PC-3 (cell line): ENCODE results near the gene CASP10. TPM values are rescaled to one million over a fixed set of nuclear protein-coding genes. Genes with fewer than 3 reads are reported as not detected.

Experiments used
- ATAC-seq: fragments of 200-7000 bp; cut with Tn5 transposase; 2 replicates; pipeline ENCODE4 v1.9.1; 2020; ENCODE audit warnings: mild to moderate bottlenecking, moderate library complexity
- BruUV-seq: library from RNA; stranded (reverse); fragments of 400-500 nt; replicated peaks from 2 replicates; lab custom pipeline; 2021; lab: Mats Ljungman, UMichigan
- CTCF ChIA-PET: fragments of 300-600 bp; sonication (Branson Sonifier 250); formaldehyde crosslinking; loops from one replicate; lab custom pipeline; 2022; ENCODE audit warnings: antibody characterized with exemption; lab: Charles Lee
- POLR2A ChIA-PET: fragments of 300-600 bp; sonication (Branson Sonifier 250); formaldehyde crosslinking; loops from one replicate; lab custom pipeline; 2022; ENCODE audit warnings: antibody characterized with exemption; ENCODE audit not compliant: unreplicated experiment; lab: Charles Lee
- DNase-seq: peaks from one replicate; pipeline ENCODE4 v3.0.0-alpha.2; 2015
- H2AFZ ChIP-seq: fragments of 300-600 bp; sonication (generic); 2 replicates; pipeline ENCODE4 v1.6.0; 2016; ENCODE audit warnings: antibody characterized with exemption, low read length
- H3F3A ChIP-seq: fragments of 300-600 bp; sonication (generic); one replicate; pipeline ENCODE4 v1.6.0; 2017; ENCODE audit warnings: antibody characterized with exemption, low read length, control low read depth, mild to moderate bottlenecking; ENCODE audit not compliant: unreplicated experiment
- H3K27ac ChIP-seq: fragments of 300-600 bp; sonication (generic); 2 replicates; pipeline ENCODE4 v1.5.1; 2016; ENCODE audit warnings: mild to moderate bottlenecking, low read length
- H3K27me3 ChIP-seq: fragments of 300-600 bp; sonication (generic); 2 replicates; pipeline ENCODE4 v1.6.1; 2016; ENCODE audit warnings: low read length, mixed read lengths
- H3K36me3 ChIP-seq: fragments of 300-600 bp; sonication (generic); 2 replicates; pipeline ENCODE4 v1.6.1; 2016; ENCODE audit warnings: low read depth, mixed run types, low read length, mixed read lengths
- H3K4me1 ChIP-seq: fragments of 300-600 bp; sonication (generic); 2 replicates; pipeline ENCODE4 v1.5.1; 2016; ENCODE audit warnings: low read length; ENCODE audit not compliant: insufficient read depth
- H3K4me2 ChIP-seq: fragments of 300-600 bp; sonication (generic); 2 replicates; pipeline ENCODE4 v1.6.0; 2016; ENCODE audit warnings: low read length
- H3K4me3 ChIP-seq: fragments of 300-600 bp; sonication (generic); 2 replicates; pipeline ENCODE4 v1.5.1; 2016; ENCODE audit warnings: mild to moderate bottlenecking, low read length, mixed read lengths
- H3K79me2 ChIP-seq: fragments of 300-600 bp; sonication (generic); 2 replicates; pipeline ENCODE4 v1.6.1; 2017; ENCODE audit warnings: low read length, mixed read lengths
- H3K9ac ChIP-seq: fragments of 300-600 bp; sonication (generic); 2 replicates; pipeline ENCODE4 v1.6.0; 2016; ENCODE audit warnings: mild to moderate bottlenecking, low read length
- H3K9me2 ChIP-seq: fragments of 300-600 bp; sonication (generic); replicated peaks from 2 replicates; pipeline ENCODE4 v1.6.1; 2016; ENCODE audit warnings: mixed run types, low read length, mixed read lengths
- H3K9me3 ChIP-seq: fragments of 300-600 bp; sonication (generic); 2 replicates; pipeline ENCODE4 v1.6.1; 2016; ENCODE audit warnings: low read length, mixed read lengths
- H4K20me1 ChIP-seq: fragments of 300-600 bp; sonication (generic); 2 replicates; pipeline ENCODE4 v1.6.1; 2016; ENCODE audit warnings: low read length, mixed read lengths
- CTCF ChIP-seq: fragments of 300-600 bp; sonication (generic); conservative IDR thresholded peaks from 2 replicates; pipeline ENCODE4 v1.5.1; 2017; ENCODE audit warnings: antibody characterized with exemption, low read depth, mild to moderate bottlenecking, low read length
- EZH2 ChIP-seq: fragments of 300-600 bp; sonication (generic); IDR thresholded peaks from one replicate; pipeline ENCODE4 v1.6.1; 2017; ENCODE audit warnings: antibody characterized with exemption, mild to moderate bottlenecking, low read length; ENCODE audit not compliant: unreplicated experiment
- EZH2phosphoT487 ChIP-seq: fragments of 300-600 bp; sonication (generic); IDR thresholded peaks from 2 replicates; pipeline ENCODE4 v1.6.1; 2018; ENCODE audit warnings: mild to moderate bottlenecking, antibody characterized with exemption, low read length, borderline replicate concordance
- intact Hi-C: fragments of 100-400 bp; cut with micrococcal nuclease; formaldehyde crosslinking; loops from 2 replicates; pipeline ENCODE4 v1.9.0; 2023
- total RNA-seq: library from RNA; depleted of rRNA; stranded (reverse); fragments of >200 nt; gene quantifications from 2 replicates; pipeline ENCODE4 v1.2.3, GENCODE V29; 2014

CASP10 gene
- total RNA-seq, 1 experiment from 2014 or later: 4.2 TPM

DNA sequence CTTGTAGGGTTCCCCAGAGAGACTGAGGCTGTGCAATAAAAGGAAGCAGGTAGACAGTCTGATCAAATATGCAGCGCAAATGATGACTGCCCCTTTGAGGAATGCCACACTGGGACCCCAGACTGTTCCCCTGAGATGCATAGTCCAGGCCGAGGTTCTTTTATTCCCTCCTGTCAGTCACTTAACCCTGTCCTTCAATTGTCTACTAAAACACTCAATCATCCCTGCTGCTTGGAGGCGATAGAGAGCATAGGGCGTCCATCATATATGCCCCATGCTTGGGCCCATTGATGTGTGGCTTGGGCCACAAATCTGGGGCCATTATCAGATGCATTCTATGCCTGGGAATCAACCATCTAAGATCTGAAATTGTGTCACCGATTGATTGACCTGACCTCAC, 61.9 kb downstream of the CASP10 start:
- Histone ChIP-seq H3K4me3 (no peak overlapping the region), H3K9me2 (no peaks in the 10 kb centered on the region), H3K27me3 (no peaks in the 10 kb centered on the region), H3K36me3 (peaks cover 3% of the 10 kb centered on the region; the same call in 1 of the 2 replicates), H3K4me2 (no peak overlapping the region), H3K4me1 (no peaks in the 10 kb centered on the region), H2AFZ (no peak overlapping the region), H3K9me3 (no peaks in the 10 kb centered on the region), H3F3A (no peaks in the 10 kb centered on the region), H4K20me1 (no peaks in the 10 kb centered on the region), H3K27ac (no peak overlapping the region), H3K79me2 (no peaks in the 10 kb centered on the region), H3K9ac (no peak overlapping the region)
- intact Hi-C loops: no loop called here
- DNase-seq (no peak), ATAC-seq (no peak)
- no TSS peak for BruUV-seq
- POLR2A ChIA-PET: no interaction called here
- TF ChIP-seq EZH2: no peak
- no peak for TF ChIP-seq EZH2phosphoT487
- TF ChIP-seq CTCF: no peak
- CTCF ChIA-PET: no interaction called here

- ATAC-seq (no peak), DNase-seq (no peak)
- intact Hi-C loops: no loop called here
- H3K36me3 ChIP-seq: no peaks in the 10 kb centered on the region
- no peaks in the 10 kb centered on the region for H3K27me3 ChIP-seq
- POLR2A ChIA-PET: no interaction called here
- H3K4me1 ChIP-seq: no peaks in the 10 kb centered on the region
- no TSS peak for BruUV-seq
- CTCF ChIA-PET: no interaction called here
- H3F3A ChIP-seq: no peaks in the 10 kb centered on the region
- TF ChIP-seq CTCF (no peak), EZH2 (no peak), EZH2phosphoT487 (no peak)
- no peak overlapping the region for H3K4me3 ChIP-seq
- H3K79me2 ChIP-seq: no peaks in the 10 kb centered on the region
- no peak overlapping the region for H2AFZ ChIP-seq
- H4K20me1 ChIP-seq: no peaks in the 10 kb centered on the region
- H3K27ac ChIP-seq: no peak overlapping the region
- H3K9me2 ChIP-seq: no peaks in the 10 kb centered on the region
- H3K4me2 ChIP-seq: no peak overlapping the region
- H3K9ac ChIP-seq: no peak overlapping the region
- H3K9me3 ChIP-seq: no peaks in the 10 kb centered on the region
Observed at GRCh38 chr2:201246280-201246679, 63.3 kb downstream of the CASP10 start.

GRCh38 chr2:201248288-201248844, 65.4 kb downstream of the CASP10 start:
- Histone ChIP-seq H3K4me2 (no peak overlapping the region), H4K20me1 (no peaks in the 10 kb centered on the region), H3K9me2 (no peaks in the 10 kb centered on the region), H3K9me3 (no peaks in the 10 kb centered on the region), H3K9ac (no peak overlapping the region), H3K27ac (no peak overlapping the region), H3K4me1 (no peaks in the 10 kb centered on the region), H3K27me3 (no peaks in the 10 kb centered on the region), H3K79me2 (no peaks in the 10 kb centered on the region), H3F3A (no peaks in the 10 kb centered on the region), H3K4me3 (no peak overlapping the region), H2AFZ (no peak overlapping the region), H3K36me3 (no peaks in the 10 kb centered on the region)
- POLR2A ChIA-PET: no interaction called here
- TF ChIP-seq EZH2 (no peak), EZH2phosphoT487 (no peak), CTCF (no peak)
- intact Hi-C loops: no loop called here
- no peak for DNase-seq
- ATAC-seq: no peak
- CTCF ChIA-PET: no interaction called here
- BruUV-seq: no TSS peak
